Measurements from ENCODE around the gene MSMO1.

Gene MSMO1

GRCh38 chr4:165359506-165359905, 32.0 kb downstream of the MSMO1 start:
- in situ Hi-C loops (cut with HindIII; ENCODE audit: low sequenced_read_pairs), result no loop called here

GRCh38 chr4:165360041-165360695, 32.7 kb downstream of the MSMO1 start:
- in situ Hi-C loops (cut with HindIII; ENCODE audit: low sequenced_read_pairs), result no loop called here

- in situ Hi-C loops (cut with HindIII; ENCODE audit: low sequenced_read_pairs), result no loop called here
Observed at GRCh38 chr4:165360985-165361670, 33.7 kb downstream of the MSMO1 start.

DNA sequence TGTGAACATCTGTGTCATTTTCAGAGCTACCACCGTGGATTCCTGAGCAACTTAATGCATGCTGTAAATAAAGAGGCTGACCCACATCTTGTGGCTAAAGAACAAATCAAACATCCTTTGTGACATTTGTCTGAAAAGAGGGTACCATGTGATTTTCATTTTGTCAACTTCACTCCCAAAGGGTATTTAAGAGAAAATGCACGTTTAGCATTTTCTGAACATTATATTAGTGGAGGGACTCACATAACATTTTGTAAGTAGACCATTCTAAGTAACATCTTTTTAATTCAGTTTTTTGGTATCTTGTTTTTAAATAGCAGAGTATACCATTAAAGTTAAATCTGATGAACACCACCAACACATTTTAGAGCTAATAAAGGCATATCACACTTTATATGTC, 34.3 kb downstream of the MSMO1 start:
- in situ Hi-C loops (cut with HindIII; ENCODE audit: low sequenced_read_pairs), result no loop called here

DNA sequence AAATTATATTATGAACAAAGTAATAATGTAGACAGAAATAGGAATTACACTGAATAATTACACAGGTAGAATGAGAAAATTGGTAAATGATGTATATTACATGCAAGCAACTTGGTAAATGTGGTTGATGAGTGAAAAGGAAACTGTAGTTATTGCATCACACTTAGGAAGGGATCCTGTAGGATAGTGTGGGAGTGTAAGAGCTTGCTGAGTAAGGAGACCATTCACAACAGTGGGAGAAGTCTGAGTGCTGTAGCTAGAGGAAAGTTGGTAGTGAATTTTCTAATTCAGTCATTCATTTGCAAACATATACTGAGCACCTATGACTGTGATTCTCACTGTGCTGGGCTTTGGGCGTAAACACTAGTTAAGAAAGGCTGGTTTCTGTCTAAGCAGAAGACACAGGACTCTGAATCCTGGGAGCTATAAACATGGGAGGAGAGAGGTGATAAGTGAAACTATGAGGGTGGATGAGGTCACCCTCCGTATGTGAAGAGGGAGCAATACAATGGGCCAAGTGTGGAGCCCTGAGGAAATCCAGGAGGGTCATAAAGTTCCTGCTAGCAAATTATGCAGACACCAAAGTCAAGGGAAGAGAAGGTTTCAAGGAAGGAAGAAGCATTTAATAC, 37.1 kb downstream of the MSMO1 start:
- in situ Hi-C loops (cut with HindIII; ENCODE audit: low sequenced_read_pairs), result no loop called here

DNA sequence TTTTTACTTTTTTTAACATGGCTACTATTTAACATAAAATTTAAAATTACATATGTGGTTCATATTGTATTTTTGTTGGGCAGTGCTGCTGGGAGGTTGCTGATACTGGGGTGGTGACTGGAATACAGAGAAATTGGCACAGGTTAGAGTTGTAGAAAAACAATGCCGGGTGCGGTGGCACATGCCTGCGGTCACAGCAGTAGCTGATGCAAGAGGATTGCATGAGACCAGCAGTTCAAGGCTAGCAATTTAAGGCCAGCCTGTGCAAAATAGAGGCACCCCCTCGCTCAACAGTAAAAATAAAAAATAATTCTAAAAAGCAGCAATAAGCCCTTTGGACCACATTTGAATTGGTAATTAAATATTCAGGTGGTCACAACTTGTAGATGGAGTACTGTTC, 39.6 kb downstream of the MSMO1 start:
- in situ Hi-C loops (cut with HindIII; ENCODE audit: low sequenced_read_pairs), result no loop called here

DNA sequence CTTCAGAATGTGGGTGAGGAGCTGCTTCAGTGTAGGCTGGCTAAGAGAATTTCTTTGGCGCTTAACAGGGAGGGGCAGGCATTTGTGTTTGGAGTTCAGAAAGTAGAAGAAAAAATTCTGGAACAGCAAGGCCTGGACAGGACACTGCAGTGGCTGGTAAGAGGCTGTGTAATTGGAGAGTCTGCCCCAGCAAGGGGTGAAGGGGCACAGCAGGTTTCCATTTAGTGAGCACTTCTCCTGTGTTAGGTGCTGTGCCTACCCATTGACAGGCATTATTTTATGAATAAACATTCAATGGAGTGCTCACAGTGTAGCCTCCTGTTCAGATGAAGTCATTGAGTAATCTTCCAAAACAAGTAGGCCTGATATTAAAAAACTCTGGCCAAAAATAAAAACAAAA, 40.6 kb downstream of the MSMO1 start:
- in situ Hi-C loops (cut with HindIII; ENCODE audit: low sequenced_read_pairs), result no loop called here

- in situ Hi-C loops (cut with HindIII; ENCODE audit: low sequenced_read_pairs), result no loop called here
Observed at GRCh38 chr4:165368567-165368966, 41.1 kb downstream of the MSMO1 start.

DNA sequence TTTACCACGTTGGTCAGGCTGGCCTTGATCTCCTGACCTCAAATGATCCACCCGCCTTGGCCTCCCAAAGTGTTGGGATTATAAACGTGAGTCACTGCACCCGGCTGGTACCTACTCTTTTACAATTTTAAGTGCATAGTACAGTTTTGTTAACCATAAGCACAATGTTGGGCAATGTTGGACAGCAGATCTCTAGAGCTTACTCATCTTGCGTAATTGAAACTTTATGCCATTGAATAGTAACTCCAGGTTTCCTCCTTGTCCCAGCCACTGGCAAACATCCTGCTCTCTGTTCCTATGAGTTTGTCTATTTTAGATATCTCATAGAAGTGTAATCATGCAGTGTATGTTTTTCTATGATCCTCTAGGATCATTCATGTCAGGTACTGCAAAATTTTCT, 42.1 kb downstream of the MSMO1 start:
- in situ Hi-C loops (cut with HindIII; ENCODE audit: low sequenced_read_pairs), result no loop called here

GRCh38 chr4:165370530-165370929, 43.1 kb downstream of the MSMO1 start:
- in situ Hi-C loops (cut with HindIII; ENCODE audit: low sequenced_read_pairs), result no loop called here

- in situ Hi-C loops (cut with HindIII; ENCODE audit: low sequenced_read_pairs), result no loop called here
Observed at GRCh38 chr4:165375465-165375864, 48.0 kb downstream of the MSMO1 start.

DNA sequence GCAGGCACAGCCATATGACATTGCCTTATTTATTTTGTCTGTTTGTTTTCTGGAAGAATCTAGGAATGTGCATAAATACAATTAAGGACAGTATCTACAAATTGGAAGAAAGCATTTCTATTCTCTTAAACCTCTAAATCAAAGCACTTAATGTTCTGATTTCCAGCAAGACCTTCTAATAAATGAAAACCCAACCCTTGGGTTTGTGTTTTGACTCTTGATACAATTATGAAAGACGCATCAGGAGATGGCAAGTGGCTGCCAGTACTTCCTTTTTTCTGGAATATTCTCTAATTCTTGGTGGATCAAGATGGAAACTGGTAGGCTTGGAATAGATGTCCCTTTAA, 50.9 kb downstream of the MSMO1 start:
- in situ Hi-C loops (cut with HindIII; ENCODE audit: low sequenced_read_pairs), result no loop called here

GRCh38 chr4:165378745-165379677, 51.5 kb downstream of the MSMO1 start, which contains the start of gene CPE:
TSS of gene CPE (plus strand) at chr4:165379008. CDS start at chr4:165379222, 214 bp downstream.
- in situ Hi-C loops (cut with HindIII; ENCODE audit: low sequenced_read_pairs), result no loop called here

DNA sequence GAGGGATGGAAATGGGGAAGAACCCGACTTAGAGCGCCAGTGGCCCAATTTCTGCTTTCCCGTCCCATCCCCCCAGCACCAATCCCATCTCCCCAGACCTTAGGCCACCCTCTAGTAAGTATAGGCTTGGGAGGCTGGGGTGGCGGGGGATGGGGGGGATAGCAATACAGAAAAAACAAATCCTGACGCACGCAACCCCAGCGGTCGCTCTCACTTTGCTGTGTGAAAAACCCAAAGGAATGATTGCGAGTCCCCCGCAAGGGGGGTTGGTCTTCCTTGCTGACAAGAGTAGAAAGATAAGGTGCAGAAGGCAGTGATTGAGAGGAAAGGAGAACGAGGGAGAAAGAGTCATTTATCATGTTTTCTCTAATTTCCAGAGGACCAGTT, 52.2 kb downstream of the MSMO1 start:
- in situ Hi-C loops (cut with HindIII; ENCODE audit: low sequenced_read_pairs), result no loop called here

DNA sequence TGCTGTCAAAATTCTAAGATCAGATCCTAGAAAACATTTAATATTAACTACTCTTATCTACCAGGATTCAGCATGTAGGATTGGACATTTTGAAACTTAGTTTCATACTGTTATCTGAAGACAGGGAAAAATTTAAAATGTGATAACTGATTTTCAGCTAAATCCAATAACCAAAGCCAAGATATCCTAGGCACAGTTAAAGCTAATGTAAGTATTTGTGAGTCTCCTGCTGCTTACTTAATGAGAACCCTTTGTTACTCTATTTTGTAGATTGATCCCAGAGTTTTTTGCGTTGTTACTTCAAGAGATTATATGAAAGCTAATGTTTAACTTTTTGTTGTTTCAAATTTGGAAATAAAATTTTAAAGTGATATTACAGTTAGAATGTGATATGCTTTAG, 53.3 kb downstream of the MSMO1 start:
- in situ Hi-C loops (cut with HindIII; ENCODE audit: low sequenced_read_pairs), result no loop called here

GRCh38 chr4:165381821-165382373, 54.4 kb downstream of the MSMO1 start:
- in situ Hi-C loops (cut with HindIII; ENCODE audit: low sequenced_read_pairs), result no loop called here

GRCh38 chr4:165382640-165383039, 55.2 kb downstream of the MSMO1 start:
- in situ Hi-C loops (cut with HindIII; ENCODE audit: low sequenced_read_pairs), result no loop called here

DNA sequence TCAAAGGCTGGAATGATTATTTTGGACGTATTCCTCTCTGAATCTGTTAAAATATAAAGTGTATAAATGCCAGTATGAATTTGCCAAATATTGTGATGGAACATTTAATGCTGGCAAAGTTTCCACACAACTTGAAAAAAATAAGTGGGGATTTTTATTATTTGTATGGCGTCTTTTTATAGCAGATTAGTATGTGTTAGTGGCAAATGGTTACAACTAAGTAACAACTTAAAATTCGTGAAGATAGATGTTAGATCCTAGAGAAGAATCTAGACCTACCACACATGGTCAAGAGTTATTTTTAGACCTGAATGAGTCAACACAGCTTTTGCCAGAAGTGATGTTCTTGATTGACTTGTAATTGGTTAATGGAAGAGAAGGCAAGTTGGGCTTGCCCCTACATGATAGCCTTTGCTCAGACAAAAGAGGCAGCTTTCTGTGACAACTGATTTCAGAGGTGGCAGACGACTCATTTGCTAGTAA, 56.2 kb downstream of the MSMO1 start:
- in situ Hi-C loops (cut with HindIII; ENCODE audit: low sequenced_read_pairs), result no loop called here

DNA sequence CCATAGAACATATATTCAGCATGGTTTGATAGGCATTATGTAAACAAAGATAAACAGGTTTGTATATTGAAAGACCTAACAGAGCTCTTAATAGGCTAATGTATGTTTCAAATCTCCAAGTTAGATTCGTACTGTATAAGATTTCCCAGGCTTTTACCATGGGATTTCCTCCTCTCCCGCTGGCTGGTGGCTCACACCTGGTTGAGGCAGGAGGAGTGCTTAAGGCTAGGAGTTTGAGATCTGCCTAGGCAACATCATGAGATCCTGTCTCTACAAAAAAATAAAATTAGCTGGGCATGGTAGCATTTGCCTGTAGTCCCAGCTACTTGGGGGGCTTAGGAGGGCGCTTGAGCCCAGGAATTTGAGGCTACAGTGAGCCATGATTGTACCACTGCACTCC, 56.7 kb downstream of the MSMO1 start:
- in situ Hi-C loops (cut with HindIII; ENCODE audit: low sequenced_read_pairs), result no loop called here

DNA sequence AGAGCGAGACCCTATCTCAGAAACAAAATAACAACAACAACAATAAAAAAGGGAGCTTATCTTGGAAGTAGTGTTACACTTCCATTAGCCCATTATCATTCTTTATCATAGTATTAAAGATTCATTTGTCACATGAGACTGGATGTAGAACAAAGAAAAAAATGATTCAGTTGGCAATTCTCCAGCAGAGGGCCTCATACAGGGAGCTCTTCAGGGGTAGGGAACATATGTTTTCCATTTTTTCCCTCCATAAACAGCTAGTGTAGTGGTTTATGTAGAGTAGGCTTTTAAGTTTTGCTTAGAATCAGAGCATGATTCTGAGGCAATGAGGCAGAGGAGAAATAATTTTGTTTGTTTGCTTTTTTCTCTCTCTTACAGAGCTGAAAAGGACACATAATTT, 57.1 kb downstream of the MSMO1 start:
- in situ Hi-C loops (cut with HindIII; ENCODE audit: low sequenced_read_pairs), result no loop called here

- in situ Hi-C loops (cut with HindIII; ENCODE audit: low sequenced_read_pairs), result no loop called here
Observed at GRCh38 chr4:165385126-165385525, 57.7 kb downstream of the MSMO1 start.
